NCI-H1694 (cell line): Measurements from ENCODE around the gene POLR3H.
A peak's percentile ranks its signal among the peaks of the same experiment; 100 is the strongest.
"Not testable (repeated sequence)": the region's sequence is repeated elsewhere in the genome, so short reads cannot be mapped to it uniquely, and the experiment has no call there.

ENCODE experiments used
- DNase-seq: peaks from one replicate; lab custom pipeline; 2025; lab: John Stamatoyannopoulos, UW

The POLR3H gene

DNA sequence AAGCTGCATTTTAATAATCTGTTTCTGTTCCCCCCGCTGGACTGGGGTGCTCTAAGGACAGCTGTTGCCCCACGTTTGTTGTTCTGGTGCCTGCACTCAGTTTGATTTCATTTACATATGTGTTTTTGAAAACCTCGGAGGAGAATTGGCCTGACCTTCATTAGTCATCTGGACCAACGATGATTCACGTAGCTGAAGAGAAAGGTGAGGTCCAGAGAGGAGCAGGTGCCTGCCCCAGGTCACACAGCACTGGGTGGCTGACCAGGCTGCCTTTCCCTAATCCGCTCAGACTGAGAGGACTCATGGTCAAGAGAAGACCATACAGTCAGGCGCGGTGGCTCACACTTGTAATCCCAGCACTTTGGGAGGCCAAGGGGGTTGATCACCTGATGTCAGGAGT, 20.3 kb upstream of the POLR3H start:
- no peak for DNase-seq

DNA sequence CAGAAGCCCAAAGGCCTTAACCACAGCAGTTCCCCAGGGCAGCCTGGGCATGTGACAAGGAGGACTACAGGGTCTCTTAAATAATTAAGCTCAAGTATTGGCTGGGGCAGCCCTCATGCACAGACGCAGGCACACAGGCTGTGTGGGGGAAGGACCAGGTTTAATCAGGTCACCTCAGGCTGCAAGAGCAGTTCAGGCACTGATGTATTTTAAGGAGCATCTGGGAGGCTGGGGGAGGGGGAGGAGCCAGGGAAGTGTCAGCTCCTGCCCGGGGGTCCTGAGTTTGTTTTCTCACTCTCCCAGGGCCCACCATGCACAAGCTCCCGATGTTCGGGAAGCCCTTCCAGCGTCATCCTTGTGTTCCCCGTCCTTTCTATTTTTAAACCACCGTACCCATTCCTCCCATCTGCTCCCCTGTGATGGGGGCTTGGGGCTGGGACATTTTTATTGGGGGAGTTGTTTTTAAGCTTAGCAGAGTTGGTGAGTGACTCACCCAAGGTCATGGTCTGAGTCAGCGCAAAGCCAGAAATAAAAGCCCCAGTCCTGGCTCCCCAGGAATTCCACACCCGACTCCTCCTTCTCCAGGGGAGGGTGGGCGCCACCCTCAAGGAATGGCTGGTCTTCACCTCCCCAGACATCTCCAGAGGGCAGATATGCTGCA, 18.9 kb upstream of the POLR3H start:
- DNase-seq: peak; percentile 10

GRCh38 chr22:41562461-41562860, 18.2 kb upstream of the POLR3H start:
- DNase-seq: no peak

DNA sequence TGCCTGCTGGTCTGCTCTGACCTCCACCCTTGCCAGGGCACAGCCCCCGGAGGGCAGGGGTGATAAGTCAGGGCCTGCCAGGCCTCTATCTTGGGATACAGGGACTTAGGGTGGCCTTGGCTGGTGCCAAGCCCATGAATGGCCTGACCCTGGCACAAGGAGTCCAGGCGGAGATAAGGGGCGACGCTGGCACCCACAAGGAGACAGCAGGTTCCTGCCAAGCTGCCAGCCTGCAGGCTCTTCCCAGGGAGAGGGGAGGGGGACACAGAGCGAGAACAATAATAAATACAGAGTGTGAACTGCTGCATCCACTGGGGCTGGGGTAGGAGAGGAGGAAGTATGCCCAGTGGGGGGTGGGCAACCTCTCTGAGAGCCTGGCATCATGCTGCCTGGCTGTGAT, 17.5 kb upstream of the POLR3H start:
- no peak for DNase-seq

DNA sequence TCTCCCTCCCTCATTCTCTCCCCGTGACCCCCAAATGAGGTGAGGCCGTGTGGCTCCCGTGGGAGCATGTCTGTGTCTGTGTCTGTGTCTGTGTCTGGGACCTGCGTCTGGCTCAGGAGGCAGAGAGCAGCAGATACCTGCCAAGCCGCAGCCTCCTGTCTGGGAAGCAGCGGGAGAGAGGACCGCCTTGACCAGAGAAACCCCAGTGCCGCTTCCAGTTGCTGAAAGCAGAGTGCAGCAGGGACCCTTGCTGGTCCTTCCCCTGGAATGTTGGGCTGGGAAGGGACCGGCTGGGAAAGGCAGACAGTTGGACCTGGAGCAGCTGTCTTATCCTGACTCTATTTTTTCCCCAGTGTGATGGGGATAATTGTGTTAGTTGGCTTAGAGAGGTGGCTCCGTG, 17.1 kb upstream of the POLR3H start:
- no peak for DNase-seq

GRCh38 chr22:41560095-41560471, 15.8 kb upstream of the POLR3H start:
- no peak for DNase-seq

DNA sequence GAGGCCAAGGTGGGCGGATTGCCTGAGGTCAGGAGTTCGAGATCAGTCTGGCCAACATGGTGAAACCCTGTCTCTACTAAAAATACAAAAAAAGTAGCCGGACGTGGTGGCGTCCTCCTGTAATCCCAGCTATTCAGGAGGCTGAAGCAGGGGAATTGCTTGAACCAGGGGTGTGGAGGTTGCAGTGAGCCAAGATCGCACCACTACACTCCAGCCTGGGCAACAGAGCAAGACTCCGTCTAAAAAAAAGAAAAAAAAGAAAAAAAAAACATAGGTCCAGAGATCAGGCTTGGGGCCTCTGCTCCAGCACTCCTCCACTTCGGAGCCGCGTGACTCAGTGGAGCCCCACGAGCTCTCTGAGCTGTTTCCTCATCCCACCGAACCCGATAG, 14.0 kb upstream of the POLR3H start:
- not testable (repeated sequence) for DNase-seq

- peak; percentile 88 for DNase-seq
Observed at GRCh38 chr22:41557401-41558240, 13.4 kb upstream of the POLR3H start.

- no peak for DNase-seq
Observed at GRCh38 chr22:41556561-41556960, 12.3 kb upstream of the POLR3H start.

DNA sequence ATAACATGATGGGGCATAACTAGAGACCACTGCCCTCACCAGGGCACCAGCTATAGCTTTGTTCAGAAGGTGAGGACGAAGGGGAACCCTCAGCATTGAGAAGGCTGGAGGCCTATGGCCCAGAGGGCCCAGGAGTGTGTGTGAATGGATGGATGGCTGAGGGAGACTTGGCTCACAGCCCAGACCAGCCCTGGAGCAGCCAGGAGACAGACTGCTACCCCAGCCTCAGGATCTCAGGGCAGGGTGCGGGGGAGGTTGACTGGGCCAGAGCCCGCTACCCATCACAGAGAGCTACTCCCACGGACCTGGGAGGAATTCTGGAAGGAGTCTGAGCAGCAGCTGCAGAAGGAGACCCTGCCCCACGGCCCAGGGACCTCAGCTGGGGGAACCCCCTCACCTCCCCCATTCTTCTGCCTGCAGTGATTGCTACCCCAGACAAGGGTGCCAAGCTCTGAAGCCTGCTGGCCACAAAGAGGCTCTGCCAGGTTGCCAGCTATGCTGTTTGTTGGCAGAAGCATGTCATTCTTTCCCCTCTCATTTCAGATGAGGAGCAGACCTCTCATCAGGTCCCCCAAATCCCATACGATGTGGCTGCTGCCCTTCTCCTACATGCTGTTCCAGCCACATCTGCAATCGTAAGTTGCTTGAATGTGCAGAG, 11.2 kb upstream of the POLR3H start:
- DNase-seq: peak; percentile 75

DNA sequence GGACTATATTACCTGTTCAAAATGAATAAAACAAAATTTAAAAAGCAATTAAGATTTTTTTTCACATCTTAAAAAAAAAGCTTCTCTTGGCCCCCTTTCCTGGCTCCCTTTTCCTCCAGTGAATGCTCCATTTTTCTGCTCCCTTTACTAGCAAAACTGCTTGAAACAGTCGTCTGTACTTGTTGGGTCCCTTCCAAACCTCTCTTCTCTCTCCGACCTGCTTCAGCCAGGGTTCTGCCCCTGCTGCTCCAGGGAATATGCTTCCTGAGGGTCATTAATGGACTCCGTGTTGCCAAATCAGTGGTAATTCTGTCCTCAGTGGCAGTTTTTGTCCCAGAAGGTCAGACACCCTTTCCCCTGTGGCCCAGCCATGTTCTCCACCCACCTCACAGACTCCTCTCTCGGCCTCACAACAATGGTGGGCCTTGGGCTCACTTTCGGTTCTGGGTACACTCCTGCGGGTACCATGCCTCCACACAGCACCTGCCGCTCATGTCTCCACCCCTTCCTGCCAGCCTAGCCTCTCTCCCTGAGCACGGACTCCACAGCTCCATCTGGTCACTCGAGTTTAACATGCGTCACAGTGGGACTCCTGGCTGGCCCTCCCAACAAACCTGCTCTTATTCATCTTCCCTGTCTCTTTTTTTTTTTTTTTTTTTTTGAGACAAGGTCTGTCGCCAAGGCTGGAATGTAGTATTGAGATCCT, 7.8 kb upstream of the POLR3H start:
- DNase-seq: no peak

- DNase-seq: no peak
Observed at GRCh38 chr22:41550952-41551491, 6.8 kb upstream of the POLR3H start.

GRCh38 chr22:41548830-41549211, 4.6 kb upstream of the POLR3H start:
- no peak for DNase-seq

DNA sequence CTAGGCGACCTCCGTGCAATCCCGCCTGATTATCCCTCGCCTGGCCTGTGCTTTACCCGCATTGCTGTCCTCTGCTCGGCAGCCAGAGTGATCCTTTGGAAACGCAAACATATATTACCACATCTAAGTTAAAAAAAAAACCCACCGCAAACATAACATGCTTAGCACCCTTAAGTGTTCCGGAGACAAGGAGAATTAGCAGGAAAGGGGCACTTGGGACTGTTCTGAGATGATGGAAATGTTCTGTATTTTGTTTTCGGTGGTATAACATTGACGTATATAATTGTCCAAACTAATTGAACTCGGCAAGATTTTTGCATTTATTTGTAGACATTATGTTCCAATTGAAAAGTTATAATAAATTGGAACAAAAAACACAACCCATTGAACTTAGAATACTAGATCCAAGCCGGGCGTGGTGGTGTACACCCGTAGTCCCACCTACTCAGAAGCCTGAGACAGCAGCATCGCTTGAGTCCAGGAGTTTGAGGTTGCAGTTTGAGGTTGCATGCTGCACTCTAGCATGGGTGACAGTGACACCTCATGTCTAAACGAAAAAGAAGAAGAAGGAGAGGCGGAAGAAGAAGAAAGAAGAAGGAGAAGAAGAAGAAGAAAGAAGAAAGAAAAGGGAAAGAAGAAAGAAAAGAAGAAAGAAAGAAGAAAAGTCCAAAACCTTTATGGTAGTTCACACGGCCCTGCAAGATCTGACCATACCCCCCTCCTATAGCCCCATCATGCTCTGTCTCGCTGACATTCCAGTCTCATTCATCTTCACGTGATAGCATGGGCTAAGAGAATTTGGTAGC, 604 bp upstream of the POLR3H start:
- no peak for DNase-seq

- no peak for DNase-seq
Observed at GRCh38 chr22:41542224-41542623, 2.0 kb downstream of the POLR3H start.

DNA sequence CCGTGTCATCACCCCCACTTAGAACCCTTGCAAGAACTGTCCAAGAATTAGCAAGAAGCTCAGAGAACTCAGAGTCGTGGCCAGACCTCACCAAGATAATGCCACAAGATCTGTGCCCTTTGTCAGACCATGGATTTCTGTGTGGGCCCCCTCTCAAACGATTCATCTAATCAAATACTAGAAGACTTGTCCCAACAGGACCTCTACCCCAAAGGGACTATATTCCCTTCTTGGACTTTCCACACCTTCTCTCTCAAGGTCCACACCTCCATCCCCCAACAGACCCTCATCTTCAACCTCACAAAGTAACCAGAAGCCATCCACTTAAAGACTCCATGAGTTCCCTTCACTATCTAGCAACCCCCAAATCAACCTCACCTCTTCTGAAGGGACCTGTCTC, 2.8 kb downstream of the POLR3H start:
- no peak for DNase-seq

DNA sequence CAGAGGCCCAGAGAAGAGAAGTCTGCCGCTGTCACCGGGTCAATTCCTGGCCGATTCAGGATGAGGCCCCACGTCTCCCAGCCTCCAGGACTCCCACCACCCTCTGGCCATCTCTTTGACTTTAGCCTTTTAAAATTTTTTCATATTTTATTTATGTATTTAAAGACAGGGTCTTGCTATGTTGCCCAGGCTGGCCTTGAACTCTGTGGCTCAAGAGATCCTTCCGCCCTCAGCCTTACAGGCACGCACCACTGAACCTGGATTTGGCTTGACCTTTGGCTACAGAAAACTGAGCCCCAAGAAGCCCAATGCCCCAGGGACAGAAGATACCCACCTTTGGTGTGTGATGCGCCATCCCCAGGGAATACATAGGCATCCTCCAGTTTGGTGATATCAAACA, 3.9 kb downstream of the POLR3H start:
- no peak for DNase-seq

DNA sequence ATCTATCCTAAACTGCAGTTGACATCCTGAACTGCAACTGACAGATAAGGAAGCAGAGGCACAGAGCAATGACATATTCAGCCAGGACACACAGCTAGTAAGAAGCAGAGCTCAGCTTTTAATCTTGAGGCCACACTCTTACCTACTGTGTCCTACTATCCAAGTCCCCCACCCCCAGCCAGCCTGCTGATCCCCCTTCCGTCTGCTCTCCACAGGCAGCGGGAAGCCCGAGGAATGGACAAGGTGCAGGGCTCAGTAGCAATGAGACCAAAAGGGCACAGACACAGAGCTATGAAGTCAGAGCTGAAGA, 4.3 kb downstream of the POLR3H start:
- DNase-seq: no peak

DNA sequence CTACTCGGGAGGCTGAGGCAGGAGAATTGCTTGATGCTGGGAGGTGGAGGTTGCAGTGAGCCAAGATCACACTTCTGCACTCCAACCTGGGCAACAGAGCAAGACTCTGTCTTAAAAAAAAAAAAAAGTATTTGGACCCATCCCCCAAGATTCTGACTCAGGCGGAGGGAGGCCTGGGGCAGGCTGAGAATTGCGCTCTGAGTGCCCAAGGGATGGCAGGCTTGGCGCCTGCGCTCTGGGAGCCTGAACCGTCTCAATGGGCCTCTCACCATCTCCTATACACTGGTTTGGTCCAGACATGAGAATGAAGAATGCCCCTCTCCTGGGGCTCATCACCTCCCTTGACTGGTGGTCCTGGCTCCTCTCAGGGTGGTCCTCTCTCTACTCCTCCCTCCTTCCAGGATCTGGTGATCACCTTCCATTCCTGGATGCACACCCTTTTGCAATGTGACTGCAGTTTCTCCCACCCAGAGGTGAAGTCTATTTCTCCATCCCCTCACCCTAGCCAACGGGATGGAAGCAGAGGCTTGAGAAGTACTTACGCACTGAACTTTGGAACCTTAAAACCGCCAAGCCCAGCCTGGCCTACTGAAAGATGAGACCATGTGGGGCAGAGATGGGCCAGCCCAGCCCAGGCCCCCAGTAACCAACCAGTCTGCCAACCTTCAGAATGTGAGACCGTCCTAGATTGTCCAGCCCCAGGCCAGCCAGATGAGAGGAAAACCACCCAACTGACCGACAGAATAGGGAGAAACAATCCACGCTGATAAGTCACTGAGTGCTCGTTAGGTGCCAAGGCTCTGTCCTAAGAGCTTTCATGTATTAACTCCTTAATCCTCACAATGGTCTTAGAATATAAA, 4.9 kb downstream of the POLR3H start:
- no peak for DNase-seq

DNA sequence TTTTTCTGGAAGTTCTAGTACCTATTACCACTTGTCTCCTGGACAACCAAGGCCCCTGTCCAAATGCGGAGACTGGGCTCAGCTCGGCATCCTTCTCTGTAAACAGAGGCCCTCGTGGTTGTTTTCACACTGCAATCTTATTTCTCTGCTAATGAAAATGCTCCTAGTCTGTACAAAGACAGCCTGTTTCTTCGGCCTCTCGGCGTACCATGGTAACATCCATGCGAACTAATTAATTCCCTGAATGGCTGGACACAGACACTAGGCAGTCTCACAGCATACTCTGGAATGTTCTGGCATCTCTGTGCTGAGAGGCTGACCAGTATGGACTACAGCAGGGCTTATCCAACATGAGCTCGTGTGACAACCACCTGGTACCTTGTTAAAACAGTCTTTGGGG, 5.7 kb downstream of the POLR3H start:
- no peak for DNase-seq

- DNase-seq: no peak
Observed at GRCh38 chr22:41537203-41537602, 7.1 kb downstream of the POLR3H start.
